GM13976 (cell line): ENCODE results near the gene VCL.
A peak's percentile ranks its signal among the peaks of the same experiment; 100 is the strongest.
"Not testable (repeated sequence)": the region's sequence is repeated elsewhere in the genome, so short reads cannot be mapped to it uniquely, and the experiment has no call there.

Experiments used
- DNase-seq: peaks from one replicate; pipeline ENCODE4 v3.0.0; 2012; ENCODE audit warnings: low spot score
- CTCF ChIP-seq: IDR thresholded peaks from 2 replicates; pipeline ENCODE4 v1.5.1; 2012; ENCODE audit warnings: borderline replicate concordance, mild to moderate bottlenecking; ENCODE audit not compliant: insufficient read depth; ENCODE audit errors: extremely low read depth, missing control alignments, control extremely low read depth
- in situ Hi-C: fragments of 300-500 bp; cut with MboI; formaldehyde crosslinking; loops from one replicate; pipeline ENCODE4 v1.12.0; 2022; ENCODE audit warnings: low sequenced_read_pairs, mixed read lengths, inconsistent platforms; ENCODE audit not compliant: unreplicated experiment

VCL gene

GRCh38 chr10:73956476-73957359 lies 41.2 kb upstream of the VCL start:
- peak; percentile 70 for DNase-seq
- no peak for TF ChIP-seq CTCF
- in situ Hi-C loops, result no loop called here

- no peak for DNase-seq
- TF ChIP-seq CTCF, result no peak
- in situ Hi-C loops, result no loop called here
These were observed 38.3 kb upstream of the VCL start for GRCh38 chr10:73959484-73960243.

GRCh38 chr10:73962386-73962785 lies 35.5 kb upstream of the VCL start:
- no peak for DNase-seq
- TF ChIP-seq CTCF, result no peak
- in situ Hi-C loops, result no loop called here

- in situ Hi-C loops, DNase-seq: not testable (repeated sequence)
These were observed 34.4 kb upstream of the VCL start for GRCh38 chr10:73963533-73963932.

GRCh38 chr10:73964743-73965142 lies 33.2 kb upstream of the VCL start:
- no peak for DNase-seq
- in situ Hi-C loops, result no loop called here
- TF ChIP-seq CTCF, result no peak

GRCh38 chr10:73965267-73965889 lies 32.5 kb upstream of the VCL start:
- DNase-seq, in situ Hi-C loops: not testable (repeated sequence)

- no peak for TF ChIP-seq CTCF
- DNase-seq, result no peak
- in situ Hi-C loops, result no loop called here
These were observed 31.8 kb upstream of the VCL start for GRCh38 chr10:73965890-73966768.
